NT2/D1 (cell line): Measurements from ENCODE around the gene RGCC.

Experiments used
- DNase-seq: peaks from one replicate; pipeline ENCODE4 v3.0.0-alpha.2; 2011; ENCODE audit warnings: low read depth, low spot score
- H3K27me3 ChIP-seq: 2 replicates; pipeline ENCODE4 v1.6.0; 2011; ENCODE audit warnings: mild to moderate bottlenecking; ENCODE audit not compliant: insufficient read length, insufficient read depth
- H3K36me3 ChIP-seq: 2 replicates; pipeline ENCODE4 v1.6.1; 2011; ENCODE audit warnings: mild to moderate bottlenecking, low read length, mixed read lengths; ENCODE audit not compliant: insufficient read depth, insufficient read length
- H3K4me1 ChIP-seq: 2 replicates; pipeline ENCODE4 v1.5.1; 2011; ENCODE audit not compliant: insufficient read depth, insufficient read length
- H3K4me3 ChIP-seq: 2 replicates; pipeline ENCODE4 v1.5.1; 2011; ENCODE audit warnings: low read depth; ENCODE audit not compliant: insufficient read length
- H3K9ac ChIP-seq: 2 replicates; pipeline ENCODE4 v1.6.0; 2011; ENCODE audit warnings: low read depth; ENCODE audit not compliant: insufficient read length
- H3K9me3 ChIP-seq: 2 replicates; pipeline ENCODE4 v1.5.1; 2011; ENCODE audit warnings: mild to moderate bottlenecking, low read length; ENCODE audit not compliant: insufficient read depth
- SUZ12 ChIP-seq: IDR thresholded peaks from 2 replicates; pipeline ENCODE4 v1.6.1; 2011; ENCODE audit not compliant: insufficient read length, insufficient read depth; ENCODE audit errors: extremely low read depth
- YY1 ChIP-seq: IDR thresholded peaks from 2 replicates; pipeline ENCODE4 v1.6.1; 2011; ENCODE audit not compliant: insufficient read length, insufficient read depth
- ZNF274 ChIP-seq: IDR thresholded peaks from 2 replicates; pipeline ENCODE4 v1.6.1; 2011; ENCODE audit warnings: mild to moderate bottlenecking, low read depth, low read length

Gene RGCC

GRCh38 chr13:41456768-41457588 is at the start of gene RGCC:
Gene RGCC, plus strand, starts transcription at chr13:41457550. Its CDS starts 158 bp downstream, at chr13:41457708.
- Histone ChIP-seq H3K36me3 (no peaks in the 10 kb centered on the region), H3K4me3 (peak within 1 kb of the TSS; percentile 39), H3K9ac (peak within 1 kb of the TSS; percentile 61), H3K4me1 (peaks cover 2% of the 10 kb centered on the region), H3K9me3 (no peaks in the 10 kb centered on the region), H3K27me3 (peaks cover 55% of the 10 kb centered on the region)
- no peak for TF ChIP-seq YY1
- peak; percentile 48 for TF ChIP-seq SUZ12
- no peak for TF ChIP-seq ZNF274
- DNase-seq: no peak

GRCh38 chr13:41408121-41408520 is 49.2 kb upstream of the RGCC start:
- H3K27me3 ChIP-seq: no peaks in the 10 kb centered on the region
- no peak for DNase-seq

GRCh38 chr13:41408746-41409145 is 48.6 kb upstream of the RGCC start:
- H3K9ac ChIP-seq: no peak overlapping the region
- no peak for DNase-seq
- H3K27me3 ChIP-seq: no peaks in the 10 kb centered on the region
- H3K36me3 ChIP-seq: no peaks in the 10 kb centered on the region
- no peaks in the 10 kb centered on the region for H3K4me1 ChIP-seq
- no peak for TF ChIP-seq YY1
- no peak for TF ChIP-seq SUZ12
- no peak for TF ChIP-seq ZNF274
- no peaks in the 10 kb centered on the region for H3K9me3 ChIP-seq
- H3K4me3 ChIP-seq: no peak overlapping the region

More at GRCh38 chr13:41408121-41408520, 49.2 kb upstream of the RGCC start:
- Histone ChIP-seq H3K4me1 (no peaks in the 10 kb centered on the region), H3K36me3 (no peaks in the 10 kb centered on the region), H3K4me3 (no peak overlapping the region), H3K9ac (no peak overlapping the region), H3K9me3 (no peaks in the 10 kb centered on the region)
- TF ChIP-seq SUZ12 (no peak), YY1 (no peak), ZNF274 (no peak)

- Histone ChIP-seq H3K27me3 (no peaks in the 10 kb centered on the region), H3K4me1 (no peaks in the 10 kb centered on the region), H3K36me3 (no peaks in the 10 kb centered on the region), H3K4me3 (no peak overlapping the region), H3K9ac (no peak overlapping the region), H3K9me3 (no peaks in the 10 kb centered on the region)
- TF ChIP-seq ZNF274: no peak
- TF ChIP-seq SUZ12: no peak
- TF ChIP-seq YY1: no peak
- DNase-seq: no peak
These were observed 47.7 kb upstream of the RGCC start for GRCh38 chr13:41409611-41410010.

GRCh38 chr13:41411060-41411459 is 46.3 kb upstream of the RGCC start:
- TF ChIP-seq YY1 (no peak), ZNF274 (no peak), SUZ12 (no peak)
- Histone ChIP-seq H3K9ac (no peak overlapping the region), H3K27me3 (no peaks in the 10 kb centered on the region), H3K36me3 (no peaks in the 10 kb centered on the region), H3K4me1 (no peaks in the 10 kb centered on the region), H3K9me3 (no peaks in the 10 kb centered on the region), H3K4me3 (no peak overlapping the region)
- DNase-seq: no peak

- Histone ChIP-seq H3K27me3 (no peaks in the 10 kb centered on the region), H3K4me3 (no peak overlapping the region), H3K9me3 (no peaks in the 10 kb centered on the region), H3K9ac (no peak overlapping the region), H3K36me3 (no peaks in the 10 kb centered on the region), H3K4me1 (no peaks in the 10 kb centered on the region)
- TF ChIP-seq YY1 (no peak), SUZ12 (no peak), ZNF274 (no peak)
- DNase-seq: peak; percentile 20
These were observed 45.8 kb upstream of the RGCC start for GRCh38 chr13:41411522-41411921.

GRCh38 chr13:41413872-41414271 is 43.5 kb upstream of the RGCC start:
- H3K36me3 ChIP-seq: no peaks in the 10 kb centered on the region
- no peaks in the 10 kb centered on the region for H3K4me1 ChIP-seq
- H3K9me3 ChIP-seq: peaks cover 6% of the 10 kb centered on the region; the same call in 1 of the 2 replicates
- H3K9ac ChIP-seq: no peak overlapping the region
- H3K27me3 ChIP-seq: no peaks in the 10 kb centered on the region
- TF ChIP-seq YY1 (no peak), SUZ12 (no peak), ZNF274 (no peak)
- H3K4me3 ChIP-seq: no peak overlapping the region
- no peak for DNase-seq
